ENCODE results near the gene RBP5.
A peak's percentile ranks its signal among the peaks of the same experiment; 100 is the strongest.

The RBP5 gene

GRCh38 chr12:7099290-7099996 is 29.2 kb downstream of the RBP5 start:
- DNase-seq = no peak

GRCh38 chr12:7096979-7097378 is 31.7 kb downstream of the RBP5 start:
- DNase-seq = no peak

GRCh38 chr12:7096006-7096932 is 32.4 kb downstream of the RBP5 start:
- DNase-seq = no peak

- DNase-seq = no peak
These were observed 34.8 kb downstream of the RBP5 start for GRCh38 chr12:7093892-7094291.

- DNase-seq = no peak
These were observed 35.2 kb downstream of the RBP5 start for GRCh38 chr12:7093486-7093885.

GRCh38 chr12:7092986-7093460 is 35.7 kb downstream of the RBP5 start:
- no peak for DNase-seq

GRCh38 chr12:7092229-7092985 is 36.3 kb downstream of the RBP5 start, which contains the start of gene C1R:
TSS of gene C1R (minus strand) at chr12:7092445. CDS start at chr12:7092388, 57 bp downstream.
- peak; percentile 22 to 59 for DNase-seq

DNA sequence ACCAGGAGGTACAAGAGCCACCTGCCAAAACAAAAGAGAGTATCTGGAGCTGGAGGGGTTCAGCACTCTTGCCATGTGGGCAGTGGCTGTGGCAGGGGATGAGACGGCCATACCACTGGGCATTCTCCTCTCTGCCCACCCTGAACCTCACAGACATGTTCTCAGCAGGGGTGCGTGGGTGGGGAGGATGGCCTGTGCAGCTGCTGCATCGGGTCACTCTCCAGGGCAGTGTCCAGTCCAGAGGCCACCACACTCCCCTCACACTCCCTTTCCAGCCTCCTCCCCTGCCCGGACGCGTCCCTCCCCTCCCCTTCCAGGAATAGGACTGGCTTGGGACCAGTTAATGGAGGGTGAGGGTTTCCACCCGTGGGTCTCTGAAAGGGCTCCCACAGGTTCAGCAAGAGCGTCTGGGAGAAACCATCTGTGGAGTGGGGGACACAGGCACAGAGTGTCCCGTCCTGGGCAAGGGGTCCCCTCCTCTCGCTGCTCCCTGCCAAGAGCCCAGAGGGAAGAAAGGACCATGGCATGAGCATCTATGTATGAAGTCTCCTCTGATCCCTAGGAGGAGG is 36.9 kb downstream of the RBP5 start:
- DNase-seq = no peak

DNA sequence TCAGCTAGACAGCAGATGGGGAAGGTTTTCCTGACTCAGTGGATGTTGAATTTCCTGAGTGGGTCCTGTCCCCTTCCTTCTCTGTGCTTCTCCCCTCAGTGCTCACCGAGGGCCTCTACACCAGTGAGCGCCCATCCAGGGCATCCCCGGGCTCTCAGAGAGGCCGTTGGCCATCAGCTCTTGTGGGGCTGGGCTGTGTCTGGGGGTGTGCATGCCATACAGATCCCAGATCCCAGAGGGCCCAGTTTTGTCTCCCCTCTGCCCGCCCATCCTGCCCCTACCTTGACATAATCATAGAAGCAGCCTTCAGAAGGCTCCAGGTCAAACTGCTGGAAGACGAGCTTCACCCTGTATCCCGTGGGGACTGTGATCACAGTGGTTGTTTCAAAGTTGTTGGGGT is 37.5 kb downstream of the RBP5 start:
- no peak for DNase-seq

DNA sequence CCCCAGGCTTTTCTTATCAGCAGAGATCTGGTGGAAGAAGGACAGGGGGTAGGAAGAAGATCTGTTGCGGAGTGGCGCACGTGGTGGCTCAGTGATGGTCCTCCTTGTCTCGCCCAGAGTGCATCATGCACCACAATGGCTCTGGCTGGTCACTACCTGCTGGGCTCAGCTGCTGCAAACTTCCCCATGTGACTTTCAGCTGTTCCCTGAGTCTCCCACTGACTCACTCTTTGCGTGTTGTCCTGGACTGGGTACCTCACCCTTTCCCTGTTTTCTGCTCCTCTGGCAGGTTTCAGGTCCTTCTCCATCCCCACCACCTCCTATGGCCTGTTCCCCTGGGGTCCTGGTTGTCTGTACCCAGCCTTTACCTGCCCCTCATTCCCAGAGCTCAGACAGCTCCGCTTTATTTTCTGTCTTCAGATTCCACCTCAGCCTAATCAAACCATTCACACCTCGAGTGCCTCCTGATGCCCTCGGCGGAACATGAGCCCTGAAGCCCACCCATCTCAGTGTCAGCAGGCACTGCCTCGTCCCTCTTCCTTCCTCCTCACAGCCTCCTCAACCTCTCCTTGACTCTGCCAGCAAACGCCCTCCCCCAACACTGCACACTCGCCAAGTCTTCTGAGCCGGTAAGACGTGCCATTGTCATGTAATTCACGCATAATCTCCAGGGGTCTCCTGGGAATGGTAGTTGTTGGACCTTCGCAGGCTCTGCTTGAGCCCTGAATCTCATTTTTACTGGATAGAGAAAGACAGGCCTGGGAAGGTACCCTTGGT is 38.3 kb downstream of the RBP5 start:
- no peak for DNase-seq

GRCh38 chr12:7089196-7089871 is 39.4 kb downstream of the RBP5 start:
- DNase-seq = no peak

DNA sequence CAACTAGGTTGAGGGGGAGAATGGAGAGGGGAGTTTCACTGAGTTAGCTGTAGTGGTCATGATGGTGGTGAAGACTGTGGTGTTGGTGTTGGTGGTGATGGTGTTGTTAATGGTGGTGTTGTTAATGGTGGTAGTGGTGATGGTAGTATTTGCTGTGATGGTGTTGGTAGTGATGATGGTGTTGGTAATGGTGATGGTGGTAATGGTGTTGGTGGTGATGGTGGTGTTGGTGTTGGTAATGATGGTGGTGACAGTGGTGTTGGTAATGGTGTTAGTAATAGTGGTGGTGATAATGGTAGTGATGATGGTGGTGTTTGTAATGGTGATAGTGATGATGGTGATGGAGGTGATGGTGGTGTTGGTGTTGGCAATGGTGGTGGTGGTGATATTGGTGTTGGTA is 45.6 kb downstream of the RBP5 start:
- no peak for DNase-seq

DNA sequence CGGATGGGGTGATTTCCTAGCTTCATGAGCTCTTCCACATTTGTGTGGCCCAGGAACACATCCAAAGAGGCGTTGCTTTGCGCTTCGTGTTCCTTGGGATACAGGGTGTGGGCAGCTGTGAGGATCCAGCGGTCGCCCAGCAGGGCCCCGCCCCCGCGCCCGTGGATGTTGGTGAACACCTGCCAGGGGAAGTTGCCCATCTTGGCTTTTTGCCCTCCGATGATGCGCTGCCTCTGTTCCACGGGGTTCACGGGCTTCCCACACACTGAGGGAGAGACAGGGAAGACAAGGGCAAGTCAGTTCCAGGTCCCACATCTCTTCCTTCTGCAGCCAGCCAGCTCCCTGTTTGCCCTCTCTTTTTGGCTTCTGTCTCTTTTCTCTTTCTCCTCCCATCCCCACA is 47.7 kb downstream of the RBP5 start:
- no peak for DNase-seq

DNA sequence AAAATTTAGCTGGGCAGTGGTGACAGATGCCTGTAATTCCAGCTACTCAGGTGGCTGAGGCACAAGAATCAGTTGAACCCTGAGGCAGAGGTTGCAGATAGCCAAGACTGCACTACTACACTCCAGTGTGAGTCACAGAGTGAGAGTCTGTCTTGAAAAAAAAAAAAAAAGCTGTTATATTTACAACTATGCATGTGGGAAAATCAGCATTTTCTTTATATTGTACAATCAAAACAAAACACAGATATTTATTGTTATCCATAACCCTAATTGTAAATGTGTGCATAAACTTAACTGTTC is 48.9 kb downstream of the RBP5 start:
- DNase-seq = no peak

DNA sequence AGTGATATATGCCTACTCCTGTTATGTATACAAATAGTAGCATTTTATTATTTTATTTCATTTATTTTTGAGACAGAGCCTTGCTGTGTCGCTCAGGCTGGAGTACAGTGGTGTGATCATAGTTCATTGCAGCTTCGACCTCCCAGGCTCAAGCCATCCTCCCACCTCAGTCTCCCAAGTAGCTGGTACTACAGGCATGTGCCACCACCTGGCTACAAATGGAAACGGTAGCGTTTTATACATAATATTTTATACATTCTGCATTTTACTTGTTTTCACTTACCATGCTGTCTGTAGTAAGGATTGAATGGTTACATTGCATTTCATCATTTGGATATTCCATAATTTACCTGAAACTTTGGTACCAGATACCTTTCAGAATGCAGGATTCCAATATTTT is 50.5 kb downstream of the RBP5 start:
- no peak for DNase-seq

GRCh38 chr12:7076493-7076892 is 52.2 kb downstream of the RBP5 start:
- no peak for DNase-seq

DNA sequence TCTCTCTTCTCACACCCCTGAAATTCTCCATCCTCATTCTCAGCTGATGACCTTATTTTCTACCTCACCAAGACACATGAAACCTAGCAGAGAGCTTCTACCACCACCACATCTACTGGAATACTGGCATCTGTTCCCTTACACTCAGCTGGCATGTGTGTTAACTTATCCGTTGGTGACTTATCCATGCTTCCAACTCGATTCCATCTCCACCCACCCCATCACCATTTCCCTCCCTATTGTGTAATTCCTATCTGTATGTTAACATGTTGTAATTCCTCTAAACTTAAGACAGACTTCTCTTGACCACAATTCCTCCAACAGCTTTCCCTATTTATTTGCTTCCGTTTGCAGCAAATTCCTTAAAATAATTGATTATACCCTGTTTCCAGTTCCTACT is 52.8 kb downstream of the RBP5 start:
- no peak for DNase-seq

DNA sequence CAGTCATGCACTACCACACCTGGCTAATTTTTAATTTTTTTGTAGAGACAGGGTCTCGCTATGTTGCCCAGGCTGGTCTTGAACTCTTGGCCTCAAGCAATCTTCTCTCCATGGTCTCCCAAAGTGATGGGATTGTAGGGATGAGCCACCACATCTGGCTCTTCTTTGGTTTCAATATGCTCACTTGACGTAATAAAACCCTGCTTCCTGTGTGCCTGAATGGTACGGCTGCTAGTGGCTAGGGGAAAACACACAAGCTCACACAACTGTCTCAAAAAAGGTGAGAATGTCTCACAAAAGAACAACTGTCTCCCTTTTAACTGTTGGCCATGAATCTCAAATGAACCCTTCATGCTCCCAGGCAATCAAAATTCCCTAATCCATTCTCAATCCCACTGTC is 53.2 kb downstream of the RBP5 start:
- DNase-seq = peak in 1 of 2 donors; percentile 5

- DNase-seq = peak in 1 of 2 donors; percentile 59
These were observed 54.7 kb downstream of the RBP5 start for GRCh38 chr12:7073946-7074345.
